PC-3 (cell line): ENCODE data around the gene KCP.

ENCODE experiments used
- CTCF ChIP-seq: fragments of 300-600 bp; sonication (generic); conservative IDR thresholded peaks from 2 replicates; pipeline ENCODE4 v1.5.1; 2017; ENCODE audit warnings: antibody characterized with exemption, low read depth, mild to moderate bottlenecking, low read length
- EZH2phosphoT487 ChIP-seq: fragments of 300-600 bp; sonication (generic); IDR thresholded peaks from 2 replicates; pipeline ENCODE4 v1.6.1; 2018; ENCODE audit warnings: mild to moderate bottlenecking, antibody characterized with exemption, low read length, borderline replicate concordance

DNA sequence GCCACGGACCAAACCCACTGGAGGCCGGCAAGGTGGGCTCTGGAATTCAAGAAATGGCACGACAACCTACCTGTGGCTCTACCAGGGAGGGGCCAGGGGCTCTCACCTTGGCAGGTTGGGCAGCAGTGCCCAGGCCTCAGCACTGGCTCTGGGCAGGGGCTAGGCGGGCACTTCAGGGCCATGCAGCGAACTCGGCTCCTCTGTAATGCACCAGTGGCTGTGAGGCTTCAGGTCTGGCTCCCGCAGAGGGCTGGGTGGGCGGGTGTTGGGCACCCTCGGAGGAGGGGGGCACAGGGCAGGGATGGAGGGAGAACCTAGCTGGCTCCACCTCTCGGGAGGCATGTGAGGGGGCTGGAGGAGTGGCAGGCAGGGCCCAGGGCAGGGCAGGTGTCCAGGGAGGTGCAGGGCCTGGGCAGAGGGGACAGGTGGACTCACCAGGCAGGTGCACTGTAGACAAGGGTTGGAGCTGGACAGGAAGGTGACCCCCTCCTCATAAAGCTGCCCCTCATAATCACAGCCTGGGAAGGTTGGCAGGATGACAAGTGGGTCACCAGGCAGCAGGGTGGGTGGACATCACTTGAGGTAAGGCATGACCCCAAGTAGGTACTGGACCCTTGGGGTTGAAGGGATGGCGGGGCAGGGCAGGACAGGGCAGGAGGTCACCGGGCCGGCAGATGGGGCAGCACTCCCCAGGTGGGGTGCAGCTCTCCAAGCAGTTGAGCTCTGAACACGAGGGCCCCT lies 6.7 kb downstream of the KCP start:
- TF ChIP-seq CTCF (no peak), EZH2phosphoT487 (no peak)
